Activated CD8-positive, alpha-beta T cell treated with anti-CD3 and anti-CD28 coated beads for 36 hours (primary cell): ENCODE measurements around the gene IFIT3. TPM values are rescaled to one million over a fixed set of nuclear protein-coding genes. Genes with fewer than 3 reads are reported as not detected.

Experiments
- ATAC-seq: fragments of 200-7000 bp; cut with Tn5 transposase; one replicate; pipeline ENCODE4 v1.10.0; 2021; ENCODE audit warnings: mild to moderate bottlenecking, moderate library complexity
- CTCF ChIA-PET: fragments of 350-600 bp; sonication (Branson Sonifier 250); formaldehyde crosslinking; loops from one replicate; lab custom pipeline; 2021; ENCODE audit warnings: antibody characterized with exemption; lab: Charles Lee
- POLR2A ChIA-PET: fragments of 350-600 bp; sonication (Branson Sonifier 250); formaldehyde crosslinking; loops from one replicate; lab custom pipeline; 2021; ENCODE audit warnings: antibody characterized with exemption; lab: Charles Lee
- DNase-seq: peaks from one replicate; pipeline ENCODE4 v3.0.0-alpha.2; 2020
- H3K27ac Mint-ChIP-seq: one replicate; pipeline ENCODE4 v1.8.0; 2021; ENCODE audit warnings: mild to moderate bottlenecking, mixed read lengths
- H3K27me3 Mint-ChIP-seq: one replicate; pipeline ENCODE4 v1.8.0; 2021; ENCODE audit warnings: mixed read lengths
- H3K36me3 Mint-ChIP-seq: one replicate; pipeline ENCODE4 v1.8.0; 2021; ENCODE audit warnings: low read depth, mixed read lengths
- H3K4me1 Mint-ChIP-seq: one replicate; pipeline ENCODE4 v1.8.0; 2021; ENCODE audit warnings: low read depth, mixed read lengths
- H3K4me3 Mint-ChIP-seq: one replicate; pipeline ENCODE4 v1.8.0; 2021; ENCODE audit warnings: mild to moderate bottlenecking, moderate library complexity, mixed read lengths
- H3K9me3 Mint-ChIP-seq: one replicate; pipeline ENCODE4 v1.8.0; 2021; ENCODE audit warnings: mixed read lengths
- intact Hi-C: fragments of 100-400 bp; cut with micrococcal nuclease; formaldehyde crosslinking; loops from one replicate; pipeline ENCODE4 v1.10.0; 2022
- total RNA-seq, 2 experiments: library from RNA; stranded (reverse); gene quantifications; one replicate each; pipeline ENCODE4 v1.2.3, GENCODE V29; 2021
- TF ChIP-seq, protein P1 (sequence below): fragments of 200-600 bp; IDR thresholded peaks from one replicate; pipeline ENCODE4 v1.8.0; 2022; ENCODE audit warnings: antibody characterized with exemption, mild to moderate bottlenecking

Gene IFIT3
- total RNA-seq, 2 experiments from 2014 or later: 20.4 to 21.8 TPM

DNA sequence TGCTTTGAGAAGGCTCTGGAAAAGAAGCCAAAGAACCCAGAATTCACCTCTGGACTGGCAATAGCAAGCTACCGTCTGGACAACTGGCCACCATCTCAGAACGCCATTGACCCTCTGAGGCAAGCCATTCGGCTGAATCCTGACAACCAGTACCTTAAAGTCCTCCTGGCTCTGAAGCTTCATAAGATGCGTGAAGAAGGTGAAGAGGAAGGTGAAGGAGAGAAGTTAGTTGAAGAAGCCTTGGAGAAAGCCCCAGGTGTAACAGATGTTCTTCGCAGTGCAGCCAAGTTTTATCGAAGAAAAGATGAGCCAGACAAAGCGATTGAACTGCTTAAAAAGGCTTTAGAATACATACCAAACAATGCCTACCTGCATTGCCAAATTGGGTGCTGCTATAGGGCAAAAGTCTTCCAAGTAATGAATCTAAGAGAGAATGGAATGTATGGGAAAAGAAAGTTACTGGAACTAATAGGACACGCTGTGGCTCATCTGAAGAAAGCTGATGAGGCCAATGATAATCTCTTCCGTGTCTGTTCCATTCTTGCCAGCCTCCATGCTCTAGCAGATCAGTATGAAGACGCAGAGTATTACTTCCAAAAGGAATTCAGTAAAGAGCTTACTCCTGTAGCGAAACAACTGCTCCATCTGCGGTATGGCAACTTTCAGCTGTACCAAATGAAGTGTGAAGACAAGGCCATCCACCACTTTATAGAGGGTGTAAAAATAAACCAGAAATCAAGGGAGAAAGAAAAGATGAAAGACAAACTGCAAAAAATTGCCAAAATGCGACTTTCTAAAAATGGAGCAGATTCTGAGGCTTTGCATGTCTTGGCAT lies 21.1 kb upstream of the IFIT3 start:
- ChIA-PET CTCF (interaction anchor here (0.7 kb wide), 2 partner anchors 48 to 126 kb away, joined by 3 read pairs; no protein-coding TSS in a partner anchor), POLR2A (interaction anchor here (0.7 to 1.8 kb wide), 3 partner anchors 11 to 30 kb away, joined by 3 to 5 read pairs (median 5); no protein-coding TSS in a partner anchor)
- intact Hi-C loops: no loop called here
- Mint-ChIP-seq H3K27me3 (no peaks in the 10 kb centered on the region), H3K36me3 (peaks cover 35% of the 10 kb centered on the region), H3K4me3 (no peak overlapping the region), H3K27ac (no peak overlapping the region), H3K4me1 (peaks cover 23% of the 10 kb centered on the region), H3K9me3 (peaks cover 13% of the 10 kb centered on the region)
- DNase-seq (no peak), ATAC-seq (no peak)
- TF ChIP-seq, protein P1, sequence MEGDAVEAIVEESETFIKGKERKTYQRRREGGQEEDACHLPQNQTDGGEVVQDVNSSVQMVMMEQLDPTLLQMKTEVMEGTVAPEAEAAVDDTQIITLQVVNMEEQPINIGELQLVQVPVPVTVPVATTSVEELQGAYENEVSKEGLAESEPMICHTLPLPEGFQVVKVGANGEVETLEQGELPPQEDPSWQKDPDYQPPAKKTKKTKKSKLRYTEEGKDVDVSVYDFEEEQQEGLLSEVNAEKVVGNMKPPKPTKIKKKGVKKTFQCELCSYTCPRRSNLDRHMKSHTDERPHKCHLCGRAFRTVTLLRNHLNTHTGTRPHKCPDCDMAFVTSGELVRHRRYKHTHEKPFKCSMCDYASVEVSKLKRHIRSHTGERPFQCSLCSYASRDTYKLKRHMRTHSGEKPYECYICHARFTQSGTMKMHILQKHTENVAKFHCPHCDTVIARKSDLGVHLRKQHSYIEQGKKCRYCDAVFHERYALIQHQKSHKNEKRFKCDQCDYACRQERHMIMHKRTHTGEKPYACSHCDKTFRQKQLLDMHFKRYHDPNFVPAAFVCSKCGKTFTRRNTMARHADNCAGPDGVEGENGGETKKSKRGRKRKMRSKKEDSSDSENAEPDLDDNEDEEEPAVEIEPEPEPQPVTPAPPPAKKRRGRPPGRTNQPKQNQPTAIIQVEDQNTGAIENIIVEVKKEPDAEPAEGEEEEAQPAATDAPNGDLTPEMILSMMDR: no peak

DNA sequence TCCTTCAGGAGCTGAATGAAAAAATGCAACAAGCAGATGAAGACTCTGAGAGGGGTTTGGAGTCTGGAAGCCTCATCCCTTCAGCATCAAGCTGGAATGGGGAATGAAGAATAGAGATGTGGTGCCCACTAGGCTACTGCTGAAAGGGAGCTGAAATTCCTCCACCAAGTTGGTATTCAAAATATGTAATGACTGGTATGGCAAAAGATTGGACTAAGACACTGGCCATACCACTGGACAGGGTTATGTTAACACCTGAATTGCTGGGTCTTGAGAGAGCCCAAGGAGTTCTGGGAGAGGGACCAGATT lies 20.6 kb upstream of the IFIT3 start:
- Mint-ChIP-seq H3K27ac (no peak overlapping the region), H3K27me3 (no peaks in the 10 kb centered on the region), H3K9me3 (peaks cover 13% of the 10 kb centered on the region), H3K4me1 (peaks cover 18% of the 10 kb centered on the region), H3K36me3 (peaks cover 35% of the 10 kb centered on the region), H3K4me3 (no peak overlapping the region)
- POLR2A ChIA-PET: interaction anchor here (0.7 to 1.8 kb wide), 3 partner anchors 12 to 31 kb away, joined by 3 to 5 read pairs (median 5); no protein-coding TSS in a partner anchor
- intact Hi-C loops: no loop called here
- TF ChIP-seq, protein P1: no peak
- CTCF ChIA-PET: interaction anchor here (0.7 kb wide), 2 partner anchors 48 to 126 kb away, joined by 3 read pairs; no protein-coding TSS in a partner anchor
- no peak for ATAC-seq
- DNase-seq: no peak

DNA sequence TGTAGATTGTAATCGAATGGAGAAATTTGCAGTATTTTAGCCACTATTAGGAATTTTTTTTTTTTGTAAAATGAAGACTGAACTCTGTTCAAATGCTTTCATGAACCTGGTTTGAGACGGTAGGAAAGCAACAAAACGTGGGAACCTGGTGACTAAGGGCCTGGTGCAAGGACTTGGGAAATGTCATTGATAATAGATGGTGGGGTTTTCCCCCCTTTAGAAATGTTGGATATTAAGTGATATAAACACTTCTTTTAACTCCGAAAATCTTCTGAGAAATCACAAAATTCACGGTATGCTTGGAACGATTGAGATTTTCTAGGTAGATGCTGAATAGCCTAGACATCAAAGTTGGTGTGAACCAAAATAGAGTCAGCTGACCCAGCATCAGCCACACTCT lies 19.5 kb upstream of the IFIT3 start:
- DNase-seq: no peak
- Mint-ChIP-seq H3K4me3 (no peak overlapping the region), H3K9me3 (peaks cover 13% of the 10 kb centered on the region), H3K4me1 (peaks cover 8% of the 10 kb centered on the region), H3K27ac (no peak overlapping the region), H3K27me3 (no peaks in the 10 kb centered on the region), H3K36me3 (peaks cover 35% of the 10 kb centered on the region)
- ATAC-seq: no peak
- TF ChIP-seq, protein P1: no peak
- intact Hi-C loops: no loop called here
- ChIA-PET CTCF (no interaction called here), POLR2A (interaction anchor here (1.8 kb wide), 1 partner anchor 24 kb away, joined by 5 read pairs; no protein-coding TSS in a partner anchor)

DNA sequence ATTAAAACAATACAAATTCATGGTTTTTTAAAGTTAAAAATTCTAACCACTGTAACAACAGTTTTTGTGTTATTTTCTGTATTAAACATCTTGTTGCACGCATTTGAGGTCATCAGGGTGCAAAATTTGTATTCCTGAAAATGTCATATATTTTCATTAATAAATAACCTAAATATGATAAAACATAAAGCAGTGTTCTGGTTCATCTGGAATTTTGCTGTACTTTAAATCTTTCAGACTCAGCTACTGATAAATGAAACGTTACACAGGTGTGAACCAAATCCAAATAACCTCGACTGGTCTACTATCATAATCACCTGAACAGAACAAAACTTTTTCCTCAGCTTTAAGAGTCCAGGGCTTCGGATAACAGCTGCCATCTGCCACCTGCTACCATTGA lies 19.1 kb upstream of the IFIT3 start:
- H3K4me1 Mint-ChIP-seq: peaks cover 5% of the 10 kb centered on the region
- peaks cover 13% of the 10 kb centered on the region for H3K9me3 Mint-ChIP-seq
- H3K27ac Mint-ChIP-seq: no peak overlapping the region
- intact Hi-C loops: no loop called here
- ATAC-seq (no peak), DNase-seq (no peak)
- H3K36me3 Mint-ChIP-seq: peaks cover 35% of the 10 kb centered on the region
- H3K27me3 Mint-ChIP-seq: no peaks in the 10 kb centered on the region
- ChIA-PET POLR2A (interaction anchor here (1.8 kb wide), 1 partner anchor 23 kb away, joined by 5 read pairs; no protein-coding TSS in a partner anchor), CTCF (no interaction called here)
- TF ChIP-seq, protein P1: no peak
- H3K4me3 Mint-ChIP-seq: no peak overlapping the region
